Astrocyte (in vitro differentiated cells and primary cell): ENCODE measurements around the gene MYBPC1.

Experiments
- CTCF ChIP-seq: IDR thresholded peaks from 2 replicates; pipeline ENCODE4 v1.5.1; 2011; ENCODE audit warnings: low read depth, mild to moderate bottlenecking, inconsistent platforms, low read length, moderate library complexity; ENCODE audit not compliant: insufficient read depth
- EZH2 ChIP-seq: IDR thresholded peaks from 2 replicates; pipeline ENCODE4 v1.6.1; 2012; ENCODE audit warnings: mild to moderate bottlenecking, low read length, inconsistent platforms; ENCODE audit not compliant: insufficient read depth

- TF ChIP-seq CTCF (no peak), EZH2 (no peak)
Observed at GRCh38 chr12:101695706-101696105, 100.9 kb downstream of the MYBPC1 start.
